Endothelial cell of umbilical vein (primary cell): ENCODE data around the gene C3orf70.

Experiments used
- CTCF ChIP-seq, 2 donors: IDR thresholded peaks; 1 replicate in 1 of 2; 2 replicates in 1 of 2; pipeline ENCODE4 v1.5.1; 2011; ENCODE audit warnings: low read length in 2 of 2, mild to moderate bottlenecking in 2 of 2, moderate library complexity in 2 of 2, control low read depth in 1 of 2, inconsistent platforms in 1 of 2, low read depth in 1 of 2; ENCODE audit not compliant: insufficient read depth in 1 of 2; ENCODE audit errors: extremely low read depth in 1 of 2
- EZH2 ChIP-seq: IDR thresholded peaks from 2 replicates; pipeline ENCODE4 v1.6.1; 2012; ENCODE audit warnings: borderline replicate concordance, low read depth, mild to moderate bottlenecking, moderate library complexity, low read length, inconsistent platforms; ENCODE audit not compliant: severe bottlenecking
- FOS ChIP-seq: IDR thresholded peaks from 2 replicates; pipeline ENCODE4 v1.6.1; 2011; ENCODE audit warnings: mild to moderate bottlenecking, low read length, moderate library complexity, borderline replicate concordance; ENCODE audit not compliant: insufficient read depth
- JUN ChIP-seq: IDR thresholded peaks from 2 replicates; pipeline ENCODE4 v1.6.1; 2011; ENCODE audit warnings: borderline replicate concordance, low read depth; ENCODE audit not compliant: insufficient read length, insufficient read depth
- MAX ChIP-seq: IDR thresholded peaks from 2 replicates; pipeline ENCODE4 v1.6.1; 2011; ENCODE audit not compliant: insufficient read depth, insufficient read length
- POLR2A ChIP-seq: IDR thresholded peaks from 2 replicates; pipeline ENCODE4 v1.6.1; 2012; ENCODE audit warnings: low read depth, mild to moderate bottlenecking, control low read depth, low read length
- POLR2AphosphoS5 ChIP-seq: IDR thresholded peaks from 2 replicates; pipeline ENCODE4 v1.6.1; 2012; ENCODE audit warnings: low read depth, mild to moderate bottlenecking, control low read depth, low read length, moderate library complexity; ENCODE audit not compliant: insufficient read depth

GRCh38 chr3:185040425-185040824 is 112.4 kb downstream of the C3orf70 start:
- no peak for TF ChIP-seq CTCF (IDR thresholded peaks at IDR 0.05; ENCODE audit: extremely low read depth in 1 of 2, insufficient read depth in 1 of 2, low read depth in 1 of 2, low read length in 2 of 2)
- no peak for TF ChIP-seq POLR2AphosphoS5
- TF ChIP-seq EZH2, result no peak
- TF ChIP-seq POLR2A, result no peak
- no peak for TF ChIP-seq FOS
- peak; percentile 20 for TF ChIP-seq JUN
- no peak for TF ChIP-seq MAX
